B cell (primary cell): ENCODE data around the gene VSIG10. TPM values are rescaled to one million over a fixed set of nuclear protein-coding genes. Genes with fewer than 3 reads are reported as not detected.
"Not testable (repeated sequence)": the region's sequence is repeated elsewhere in the genome, so short reads cannot be mapped to it uniquely, and the experiment has no call there.

Experiments used
- ATAC-seq: fragments of 200-7000 bp; cut with Tn5 transposase; one replicate; pipeline ENCODE4 v1.10.0; 2021; ENCODE audit warnings: low read depth, mild to moderate bottlenecking, moderate number of reproducible peaks, moderate library complexity
- CTCF ChIA-PET: fragments of 350-600 bp; sonication (Branson Sonifier 250); formaldehyde crosslinking; loops from one replicate; lab custom pipeline; 2021; ENCODE audit warnings: antibody characterized with exemption, inconsistent platforms; lab: Charles Lee
- POLR2A ChIA-PET: fragments of 350-600 bp; sonication (Branson Sonifier 250); formaldehyde crosslinking; loops from one replicate; lab custom pipeline; 2021; ENCODE audit warnings: antibody characterized with exemption; lab: Charles Lee
- DNase-seq: peaks from one replicate; pipeline ENCODE4 v3.0.0; 2013
- H2AFZ ChIP-seq: 2 replicates; pipeline ENCODE4 v1.6.1; 2012; ENCODE audit warnings: mild to moderate bottlenecking, low read depth, low read length; ENCODE audit not compliant: insufficient read depth, poor library complexity, severe bottlenecking
- H3K27ac ChIP-seq, 2 donors: 1 replicate in 1 of 2; 2 replicates in 1 of 2; pipeline ENCODE4 v1.5.1; 2012 to 2013; ENCODE audit warnings: low read length in 2 of 2, mild to moderate bottlenecking in 2 of 2, moderate library complexity in 1 of 2
- H3K27me3 ChIP-seq, 4 experiments: fragments of 200-600 bp in 1 of 4; sonication (generic) in 1 of 4; replicated peaks in 1 of 4; 1 replicate in 2 of 4; 2 replicates in 2 of 4; pipeline versions ENCODE4 v1.6.1 to v1.7.0; 2013 to 2016; ENCODE audit warnings: low read length in 3 of 4, mild to moderate bottlenecking in 2 of 4, mixed read lengths in 1 of 4, moderate library complexity in 1 of 4; ENCODE audit not compliant: insufficient read depth in 4 of 4, control insufficient read depth in 3 of 4; ENCODE audit errors: control extremely low read depth in 1 of 4
- H3K36me3 ChIP-seq, 2 experiments: replicated peaks in 1 of 2; 1 replicate in 1 of 2; 2 replicates in 1 of 2; pipeline versions ENCODE4 v1.6.1 to v1.7.1; 2013; ENCODE audit warnings: low read length in 1 of 2; ENCODE audit not compliant: insufficient read depth in 2 of 2, control insufficient read depth in 1 of 2; ENCODE audit errors: control extremely low read depth in 1 of 2, extremely low read depth in 1 of 2
- H3K4me1 ChIP-seq, 2 donors: fragments of 200-600 bp in 1 of 2; sonication (generic) in 1 of 2; 1 replicate in 1 of 2; 2 replicates in 1 of 2; pipeline versions ENCODE4 v1.5.1 to v1.6.1; 2013 to 2017; ENCODE audit warnings: low read length in 2 of 2; ENCODE audit not compliant: control insufficient read depth in 2 of 2, insufficient read depth in 2 of 2
- H3K4me2 ChIP-seq: replicated peaks from 2 replicates; pipeline ENCODE3; 2012; ENCODE audit warnings: mild to moderate bottlenecking, low read depth, low read length; ENCODE audit not compliant: poor library complexity, severe bottlenecking
- H3K4me3 ChIP-seq, 5 experiments: fragments of 200-600 bp in 1 of 5; sonication (generic) in 1 of 5; 1 replicate in 3 of 5; 2 replicates in 2 of 5; pipeline versions ENCODE4 v1.5.1 to v1.7.0; 2011 to 2016; ENCODE audit warnings: low read length in 4 of 5, mild to moderate bottlenecking in 4 of 5, low read depth in 2 of 5, control low read depth in 1 of 5, moderate library complexity in 1 of 5; ENCODE audit not compliant: insufficient read depth in 1 of 5; ENCODE audit errors: control extremely low read depth in 1 of 5, extremely low read depth in 1 of 5
- H3K79me2 ChIP-seq: fragments of 200-600 bp; sonication (generic); one replicate; pipeline ENCODE4 v1.6.0; 2016; ENCODE audit warnings: low read length; ENCODE audit not compliant: control insufficient read depth, insufficient read depth
- H3K9ac ChIP-seq: fragments of 200-600 bp; sonication (generic); 2 replicates; pipeline ENCODE4 v1.6.1; 2017; ENCODE audit warnings: mild to moderate bottlenecking, low read length, moderate library complexity
- H3K9me3 ChIP-seq, 3 donors: one replicate each; pipeline versions ENCODE4 v1.6.1 to v1.7.1; 2013; ENCODE audit warnings: low read length in 2 of 3; ENCODE audit not compliant: control insufficient read depth in 2 of 3, insufficient read depth in 1 of 3; ENCODE audit errors: control extremely low read depth in 1 of 3
- H4K20me1 ChIP-seq: 2 replicates; pipeline ENCODE4 v1.6.0; 2012; ENCODE audit warnings: mild to moderate bottlenecking, low read length; ENCODE audit not compliant: insufficient read depth, control insufficient read depth, poor library complexity, severe bottlenecking
- H3K27ac Mint-ChIP-seq: one replicate; pipeline ENCODE4 v1.8.0; 2021; ENCODE audit warnings: mixed read lengths
- H3K27me3 Mint-ChIP-seq: one replicate; pipeline ENCODE4 v1.8.0; 2021; ENCODE audit warnings: mixed read lengths
- H3K4me1 Mint-ChIP-seq: one replicate; pipeline ENCODE4 v1.8.0; 2021; ENCODE audit warnings: mixed read lengths
- H3K4me3 Mint-ChIP-seq: one replicate; pipeline ENCODE4 v1.8.0; 2021; ENCODE audit warnings: mixed read lengths
- H3K9me3 Mint-ChIP-seq: one replicate; pipeline ENCODE4 v1.8.0; 2022; ENCODE audit warnings: mixed read lengths; ENCODE audit not compliant: insufficient read depth
- EZH2 ChIP-seq: IDR thresholded peaks from 2 replicates; pipeline ENCODE4 v1.6.1; 2012; ENCODE audit warnings: borderline replicate concordance, low read depth, mild to moderate bottlenecking, moderate library complexity, low read length; ENCODE audit not compliant: insufficient read depth, poor library complexity, severe bottlenecking
- WGBS: methylation state at CpG from one replicate; pipeline ENCODE4 v1.1.5; 2013; ENCODE audit warnings: missing lambda C conversion rate; ENCODE audit not compliant: insufficient coverage; 5-methylcytosine and 5-hydroxymethylcytosine counted together
- intact Hi-C: fragments of 100-400 bp; cut with micrococcal nuclease; formaldehyde crosslinking; loops from one replicate; pipeline ENCODE4 v1.10.0; 2022
- polyA plus RNA-seq: library from polyadenylated mRNA; depleted of rRNA; stranded (reverse); fragments of >200 nt; gene quantifications from 2 replicates; pipeline ENCODE4 v1.2.3, GENCODE V29; 2012
- total RNA-seq, 2 donors: library from RNA; stranded (reverse); fragments of 120-200 nt in 1 of 2; gene quantifications; 1 replicate in 1 of 2; 2 replicates in 1 of 2; pipeline versions ENCODE4 v1.2.3 to v1.2.4, GENCODE V29; 2013 to 2022
- TF ChIP-seq, protein P1 (sequence below): fragments of 200-600 bp; IDR thresholded peaks from one replicate; pipeline ENCODE4 v1.8.0; 2022; ENCODE audit warnings: antibody characterized with exemption, mild to moderate bottlenecking

Gene VSIG10
- total and polyA plus RNA-seq, 2 donors (not counting 1 experiment from before 2014, with no cell fraction given): 0.34 to 2.6 TPM

GRCh38 chr12:118082161-118082560 is 21.6 kb downstream of the VSIG10 start:
- intact Hi-C loops: no loop called here
- ChIA-PET CTCF (no interaction called here), POLR2A (no interaction called here)
- ATAC-seq (no peak), DNase-seq (no peak)
- Mint-ChIP-seq H3K9me3 (no peaks in the 10 kb centered on the region), H3K27ac (no peak overlapping the region), H3K4me1 (no peaks in the 10 kb centered on the region), H3K27me3 (no peaks in the 10 kb centered on the region), H3K4me3 (no peak overlapping the region)
- Histone ChIP-seq H3K4me3 (no peak overlapping the region), H3K27ac (no peak overlapping the region), H3K9me3 (no peaks in the 10 kb centered on the region), H3K4me2 (no peak overlapping the region), H3K27me3 (no peaks in the 10 kb centered on the region), H3K79me2 (no peaks in the 10 kb centered on the region), H3K36me3 (no peaks in the 10 kb centered on the region), H2AFZ (no peak overlapping the region), H4K20me1 (no peaks in the 10 kb centered on the region), H3K4me1 (no peaks in the 10 kb centered on the region), H3K9ac (no peak overlapping the region)
- WGBS: 98% methylated on average over 7 of the region's 9 CpGs
- TF ChIP-seq EZH2: no peak
- TF ChIP-seq, protein P1, sequence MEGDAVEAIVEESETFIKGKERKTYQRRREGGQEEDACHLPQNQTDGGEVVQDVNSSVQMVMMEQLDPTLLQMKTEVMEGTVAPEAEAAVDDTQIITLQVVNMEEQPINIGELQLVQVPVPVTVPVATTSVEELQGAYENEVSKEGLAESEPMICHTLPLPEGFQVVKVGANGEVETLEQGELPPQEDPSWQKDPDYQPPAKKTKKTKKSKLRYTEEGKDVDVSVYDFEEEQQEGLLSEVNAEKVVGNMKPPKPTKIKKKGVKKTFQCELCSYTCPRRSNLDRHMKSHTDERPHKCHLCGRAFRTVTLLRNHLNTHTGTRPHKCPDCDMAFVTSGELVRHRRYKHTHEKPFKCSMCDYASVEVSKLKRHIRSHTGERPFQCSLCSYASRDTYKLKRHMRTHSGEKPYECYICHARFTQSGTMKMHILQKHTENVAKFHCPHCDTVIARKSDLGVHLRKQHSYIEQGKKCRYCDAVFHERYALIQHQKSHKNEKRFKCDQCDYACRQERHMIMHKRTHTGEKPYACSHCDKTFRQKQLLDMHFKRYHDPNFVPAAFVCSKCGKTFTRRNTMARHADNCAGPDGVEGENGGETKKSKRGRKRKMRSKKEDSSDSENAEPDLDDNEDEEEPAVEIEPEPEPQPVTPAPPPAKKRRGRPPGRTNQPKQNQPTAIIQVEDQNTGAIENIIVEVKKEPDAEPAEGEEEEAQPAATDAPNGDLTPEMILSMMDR: no peak

GRCh38 chr12:118081521-118081920 is 22.3 kb downstream of the VSIG10 start:
- H3K79me2 ChIP-seq: not testable (repeated sequence)

More at GRCh38 chr12:118081521-118081920, 22.3 kb downstream of the VSIG10 start:
- H4K20me1 ChIP-seq, H3K4me2 ChIP-seq, ATAC-seq, H3K9me3 Mint-ChIP-seq, H3K4me3 ChIP-seq, H3K4me3 Mint-ChIP-seq, CTCF ChIA-PET, H3K27ac Mint-ChIP-seq, H3K9ac ChIP-seq, POLR2A ChIA-PET, H3K9me3 ChIP-seq, H3K36me3 ChIP-seq, H3K4me1 Mint-ChIP-seq, H3K27ac ChIP-seq, H3K27me3 ChIP-seq, H2AFZ ChIP-seq, intact Hi-C loops, DNase-seq, H3K27me3 Mint-ChIP-seq, H3K4me1 ChIP-seq: not testable (repeated sequence)
- 100% methylated on average over 2 of the region's 9 CpGs for WGBS
